ENCODE measurements around the gene ANKRD30BL.
"Not testable (repeated sequence)": the region's sequence is repeated elsewhere in the genome, so short reads cannot be mapped to it uniquely, and the experiment has no call there.

Gene ANKRD30BL

GRCh38 chr2:132161161-132162124, at the start of gene ANKRD30BL:
TSS of gene ANKRD30BL (minus strand) at chr2:132161952. CDS start at chr2:132161705, 247 bp downstream.
- not testable (repeated sequence) for H4K20me1 ChIP-seq (ENCODE audit: insufficient read depth, low read length)

GRCh38 chr2:132202866-132203265, 41.1 kb upstream of the ANKRD30BL start:
- H3K9me2 ChIP-seq (replicated peaks; ENCODE audit: insufficient read depth, low read length); H3K36me3 ChIP-seq (replicated peaks; ENCODE audit: insufficient read depth, low read length); H3K4me3 ChIP-seq (ENCODE audit: low read length); H3K9ac ChIP-seq (ENCODE audit: low read length); H3K9me3 ChIP-seq (replicated peaks; ENCODE audit: insufficient read depth, low read length); H3K4me1 ChIP-seq (ENCODE audit: low read length); H3K79me2 ChIP-seq (ENCODE audit: low read length); H3K4me2 ChIP-seq (ENCODE audit: low read depth, low read length); H2AFZ ChIP-seq (ENCODE audit: low read length); H3K27me3 ChIP-seq (replicated peaks; ENCODE audit: insufficient read depth, low read length); H4K20me1 ChIP-seq (ENCODE audit: insufficient read depth, low read length); H3F3A ChIP-seq (ENCODE audit: insufficient read depth, low read length): not testable (repeated sequence)
- peak; percentile 17 for DNase-seq
- peak overlapping the region; percentile 53; the same call in 1 of the 2 replicates for H3K27ac ChIP-seq (ENCODE audit: low read length)

More at GRCh38 chr2:132161161-132162124, at the start of gene ANKRD30BL:
- not testable (repeated sequence) for H3K36me3 ChIP-seq (replicated peaks; ENCODE audit: insufficient read depth, low read length); H3K9ac ChIP-seq (ENCODE audit: low read length); H3K4me3 ChIP-seq (ENCODE audit: low read length); H3K9me3 ChIP-seq (replicated peaks; ENCODE audit: insufficient read depth, low read length); DNase-seq; H3K9me2 ChIP-seq (replicated peaks; ENCODE audit: insufficient read depth, low read length); H3F3A ChIP-seq (ENCODE audit: insufficient read depth, low read length); H3K27ac ChIP-seq (ENCODE audit: low read length); H3K79me2 ChIP-seq (ENCODE audit: low read length); H2AFZ ChIP-seq (ENCODE audit: low read length); H3K4me1 ChIP-seq (ENCODE audit: low read length); H3K27me3 ChIP-seq (replicated peaks; ENCODE audit: insufficient read depth, low read length); H3K4me2 ChIP-seq (ENCODE audit: low read depth, low read length)

GRCh38 chr2:132192854-132193253, 31.1 kb upstream of the ANKRD30BL start:
- H3K4me1 ChIP-seq (ENCODE audit: low read length); H3K27ac ChIP-seq (ENCODE audit: low read length); H3K4me3 ChIP-seq (ENCODE audit: low read length); H3K4me2 ChIP-seq (ENCODE audit: low read depth, low read length); H3K79me2 ChIP-seq (ENCODE audit: low read length); H3K36me3 ChIP-seq (replicated peaks; ENCODE audit: insufficient read depth, low read length); H3K9me3 ChIP-seq (replicated peaks; ENCODE audit: insufficient read depth, low read length); H3K9ac ChIP-seq (ENCODE audit: low read length); H3F3A ChIP-seq (ENCODE audit: insufficient read depth, low read length); H3K9me2 ChIP-seq (replicated peaks; ENCODE audit: insufficient read depth, low read length); H2AFZ ChIP-seq (ENCODE audit: low read length); DNase-seq; H3K27me3 ChIP-seq (replicated peaks; ENCODE audit: insufficient read depth, low read length); H4K20me1 ChIP-seq (ENCODE audit: insufficient read depth, low read length): not testable (repeated sequence)

- not testable (repeated sequence) for H3K9me2 ChIP-seq (replicated peaks; ENCODE audit: insufficient read depth, low read length); DNase-seq
Observed at GRCh38 chr2:132167100-132167499, 5.3 kb upstream of the ANKRD30BL start.

GRCh38 chr2:132162125-132162660, 441 bp upstream of the ANKRD30BL start:
- DNase-seq; H3K9me3 ChIP-seq (replicated peaks; ENCODE audit: insufficient read depth, low read length); H3K9me2 ChIP-seq (replicated peaks; ENCODE audit: insufficient read depth, low read length); H3K27me3 ChIP-seq (replicated peaks; ENCODE audit: insufficient read depth, low read length); H3F3A ChIP-seq (ENCODE audit: insufficient read depth, low read length); H3K36me3 ChIP-seq (replicated peaks; ENCODE audit: insufficient read depth, low read length); H3K4me2 ChIP-seq (ENCODE audit: low read depth, low read length); H4K20me1 ChIP-seq (ENCODE audit: insufficient read depth, low read length); H3K4me1 ChIP-seq (ENCODE audit: low read length); H3K27ac ChIP-seq (ENCODE audit: low read length); H3K4me3 ChIP-seq (ENCODE audit: low read length); H2AFZ ChIP-seq (ENCODE audit: low read length); H3K9ac ChIP-seq (ENCODE audit: low read length); H3K79me2 ChIP-seq (ENCODE audit: low read length): not testable (repeated sequence)

More at GRCh38 chr2:132167100-132167499, 5.3 kb upstream of the ANKRD30BL start:
- H3F3A ChIP-seq (ENCODE audit: insufficient read depth, low read length); H3K27ac ChIP-seq (ENCODE audit: low read length); H3K9me3 ChIP-seq (replicated peaks; ENCODE audit: insufficient read depth, low read length); H4K20me1 ChIP-seq (ENCODE audit: insufficient read depth, low read length); H3K36me3 ChIP-seq (replicated peaks; ENCODE audit: insufficient read depth, low read length); H2AFZ ChIP-seq (ENCODE audit: low read length); H3K4me2 ChIP-seq (ENCODE audit: low read depth, low read length); H3K4me1 ChIP-seq (ENCODE audit: low read length); H3K9ac ChIP-seq (ENCODE audit: low read length); H3K79me2 ChIP-seq (ENCODE audit: low read length); H3K4me3 ChIP-seq (ENCODE audit: low read length); H3K27me3 ChIP-seq (replicated peaks; ENCODE audit: insufficient read depth, low read length): not testable (repeated sequence)
